AG09319 (cell line): ENCODE measurements around the gene MAPKAP1.

ENCODE experiments used
- DNase-seq: peaks from one replicate; pipeline ENCODE4 v3.0.0-alpha.2; 2010; ENCODE audit warnings: low read depth; ENCODE audit errors: extremely low read depth
- CTCF ChIP-seq: IDR thresholded peaks from 2 replicates; pipeline ENCODE4 v1.5.1; 2011; ENCODE audit warnings: low read depth, mild to moderate bottlenecking, inconsistent platforms, low read length, moderate library complexity

MAPKAP1 gene

GRCh38 chr9:125745682-125746016 is 38.6 kb upstream of the MAPKAP1 start:
- no peak for TF ChIP-seq CTCF
- no peak for DNase-seq

DNA sequence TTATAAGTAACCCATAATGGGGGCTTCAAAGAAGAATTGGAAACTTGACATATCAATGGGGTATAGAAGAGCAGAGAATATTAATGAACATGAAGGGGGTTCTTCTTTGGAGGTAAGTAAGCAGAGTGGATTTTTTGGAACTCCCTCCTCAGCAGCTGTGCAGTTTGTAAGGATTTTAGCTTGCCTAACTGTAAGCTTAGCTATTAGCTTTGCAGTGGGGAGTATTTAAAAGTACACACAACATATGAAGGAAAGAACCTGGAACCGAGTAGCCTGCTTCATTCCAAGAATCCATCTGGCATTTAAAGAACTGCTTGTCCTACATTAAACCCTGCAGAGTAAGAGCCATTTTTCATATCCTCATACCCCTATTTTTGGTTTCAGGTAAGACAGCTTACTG is 38.0 kb upstream of the MAPKAP1 start:
- no peak for TF ChIP-seq CTCF
- DNase-seq = no peak

DNA sequence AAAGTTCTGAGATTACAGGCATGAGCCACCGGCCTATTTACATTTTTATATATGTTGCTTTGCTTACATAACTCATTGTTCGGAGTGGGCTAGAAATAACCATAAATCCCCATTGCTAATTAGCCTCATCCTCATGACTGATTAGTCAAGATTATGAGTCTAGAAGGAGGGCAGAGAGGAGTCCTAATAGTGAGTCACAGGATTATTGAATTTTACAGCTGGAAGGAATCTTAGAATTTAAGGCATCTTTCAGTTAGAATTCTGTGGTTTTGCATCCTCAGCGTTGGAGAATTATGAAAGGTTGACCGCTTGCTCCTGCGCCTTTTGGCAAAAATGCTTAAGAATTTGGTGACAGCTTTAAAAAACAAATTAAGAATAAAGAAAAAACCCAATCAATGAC is 37.6 kb upstream of the MAPKAP1 start:
- no peak for TF ChIP-seq CTCF
- DNase-seq = peak; percentile 51

- TF ChIP-seq CTCF = no peak
- DNase-seq = no peak
Measured at GRCh38 chr9:125743682-125744428, 36.8 kb upstream of the MAPKAP1 start.

GRCh38 chr9:125742657-125743056 is 35.6 kb upstream of the MAPKAP1 start:
- DNase-seq = no peak
- TF ChIP-seq CTCF = no peak

DNA sequence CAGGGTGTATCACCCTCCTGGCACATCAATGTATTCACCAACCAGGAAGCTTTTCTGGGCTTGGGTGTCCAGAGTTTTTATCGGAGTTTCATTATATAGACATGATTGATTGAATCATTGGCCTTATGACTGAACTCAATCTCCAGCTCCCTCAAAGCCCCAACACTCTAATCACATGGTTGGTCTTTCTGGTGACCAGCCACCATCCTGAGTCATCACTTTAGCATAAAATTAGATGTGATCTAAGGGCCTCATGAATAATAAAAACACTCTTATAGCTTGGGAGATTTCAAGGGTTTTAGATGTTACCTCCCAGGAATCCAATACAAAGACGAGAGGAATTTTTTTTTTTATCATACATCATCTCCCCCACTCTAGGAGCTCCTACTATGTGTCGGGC is 32.4 kb upstream of the MAPKAP1 start:
- TF ChIP-seq CTCF = no peak
- DNase-seq = no peak

- TF ChIP-seq CTCF = no peak
- no peak for DNase-seq
Measured at GRCh38 chr9:125732562-125732961, 25.6 kb upstream of the MAPKAP1 start.
